Measurements from ENCODE around the gene D2HGDH. TPM values are rescaled to one million over a fixed set of nuclear protein-coding genes. Genes with fewer than 3 reads are reported as not detected.

D2HGDH gene
- total RNA-seq, 1 experiment from 2014 or later: 46.3 TPM

DNA sequence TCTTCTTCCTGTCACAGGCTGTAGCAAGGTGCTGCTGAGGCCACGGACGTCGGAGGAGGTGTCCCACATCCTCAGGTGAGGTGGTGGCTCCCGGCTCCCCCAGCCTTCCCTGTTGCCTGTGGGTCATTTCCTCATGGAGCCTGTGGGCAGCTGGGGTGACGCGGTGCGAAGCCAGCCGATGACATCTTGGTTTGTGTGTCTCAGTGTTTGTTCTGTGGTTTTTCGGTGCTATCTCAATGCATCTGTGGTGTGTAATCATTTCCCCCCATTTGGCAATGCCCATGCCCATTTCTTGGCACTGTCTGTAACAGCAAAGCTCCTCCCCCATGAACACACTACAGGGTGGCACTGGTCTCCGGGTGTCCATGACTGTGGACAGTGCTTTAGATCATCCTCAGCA, 6.6 kb downstream of the D2HGDH start:
- no peak for ATAC-seq
- H3K4me2 ChIP-seq (ENCODE audit: low read length): no peak overlapping the region
- no peak overlapping the region for H3K27ac ChIP-seq (ENCODE audit: low read depth, low read length)
- no peak overlapping the region for H3K4me3 ChIP-seq (replicated peaks in 1 of 2; ENCODE audit: low read depth in 1 of 2, low read length in 2 of 2)
- H3K27me3 ChIP-seq (ENCODE audit: insufficient read depth, low read length): no peaks in the 10 kb centered on the region
- no peak overlapping the region for H3K9ac ChIP-seq (ENCODE audit: low read length)
- ChIA-PET RAD21 (ENCODE audit: low non-redundant PET in 1 of 2, low total read pairs in 2 of 2, uncharacterized antibody in 2 of 2, unreplicated experiment in 2 of 2) (no interaction called here), CTCF (no interaction called here), POLR2A (interaction anchor here (0.7 kb wide), 1 partner anchor 25 kb away, joined by 3 read pairs; no protein-coding TSS in a partner anchor)
- H3K36me3 ChIP-seq (ENCODE audit: control insufficient read depth in 1 of 2, insufficient read depth in 2 of 2, low read length in 2 of 2): peaks cover 8 to 11% of the 10 kb centered on the region in 2 experiments; a peak in 3 of 4 replicates
- BruUV-seq (replicated peaks): no TSS peak
- peaks cover 3 to 6% of the 10 kb centered on the region in 2 experiments; a peak in 2 of 4 replicates for H3K4me1 ChIP-seq (ENCODE audit: control insufficient read depth in 1 of 2, insufficient read depth in 2 of 2, low read length in 2 of 2)
- DNase-seq (ENCODE audit: low read depth, low spot score): no peak
- no peaks in the 10 kb centered on the region for H4K20me1 ChIP-seq (ENCODE audit: insufficient read depth)
- H3K9me2 ChIP-seq (ENCODE audit: insufficient read depth): no peaks in the 10 kb centered on the region
- TF ChIP-seq POLR2AphosphoS5 (IDR thresholded peaks at IDR 0.05; ENCODE audit: low read depth, low read length) (no peak), FOSL1 (IDR thresholded peaks at IDR 0.05; ENCODE audit: low read depth) (no peak), EZH2 (IDR thresholded peaks at IDR 0.05) (no peak), ELF1 (IDR thresholded peaks at IDR 0.05; ENCODE audit: borderline replicate concordance, low read depth) (no peak), YY1 (IDR thresholded peaks at IDR 0.05; ENCODE audit: extremely low read depth, insufficient replicate concordance, low read depth, low read length) (no peak), ZNF274 (IDR thresholded peaks at IDR 0.05; ENCODE audit: low read depth, low read length) (no peak), SIN3A (IDR thresholded peaks at IDR 0.05; ENCODE audit: low read depth) (no peak), ZFX (IDR thresholded peaks at IDR 0.05) (no peak), POLR2A (IDR thresholded peaks at IDR 0.05; ENCODE audit: borderline replicate concordance, extremely low read depth, insufficient read depth, insufficient read length) (no peak)
- TF ChIP-seq, protein P1, sequence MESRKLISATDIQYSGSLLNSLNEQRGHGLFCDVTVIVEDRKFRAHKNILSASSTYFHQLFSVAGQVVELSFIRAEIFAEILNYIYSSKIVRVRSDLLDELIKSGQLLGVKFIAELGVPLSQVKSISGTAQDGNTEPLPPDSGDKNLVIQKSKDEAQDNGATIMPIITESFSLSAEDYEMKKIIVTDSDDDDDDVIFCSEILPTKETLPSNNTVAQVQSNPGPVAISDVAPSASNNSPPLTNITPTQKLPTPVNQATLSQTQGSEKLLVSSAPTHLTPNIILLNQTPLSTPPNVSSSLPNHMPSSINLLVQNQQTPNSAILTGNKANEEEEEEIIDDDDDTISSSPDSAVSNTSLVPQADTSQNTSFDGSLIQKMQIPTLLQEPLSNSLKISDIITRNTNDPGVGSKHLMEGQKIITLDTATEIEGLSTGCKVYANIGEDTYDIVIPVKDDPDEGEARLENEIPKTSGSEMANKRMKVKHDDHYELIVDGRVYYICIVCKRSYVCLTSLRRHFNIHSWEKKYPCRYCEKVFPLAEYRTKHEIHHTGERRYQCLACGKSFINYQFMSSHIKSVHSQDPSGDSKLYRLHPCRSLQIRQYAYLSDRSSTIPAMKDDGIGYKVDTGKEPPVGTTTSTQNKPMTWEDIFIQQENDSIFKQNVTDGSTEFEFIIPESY (IDR thresholded peaks at IDR 0.05; ENCODE audit: extremely low read depth, insufficient replicate concordance, low read length): no peak
- no peak overlapping the region for H2AFZ ChIP-seq (ENCODE audit: low read depth, low read length, poor library complexity, severe bottlenecking)
- H3K9me3 ChIP-seq (ENCODE audit: control insufficient read depth in 1 of 2, insufficient read depth in 1 of 2, low read depth in 1 of 2, low read length in 2 of 2): no peaks in the 10 kb centered on the region
- no peaks in the 10 kb centered on the region for H3K79me2 ChIP-seq (ENCODE audit: insufficient read depth, low read length)
- intact Hi-C loops (cut with micrococcal nuclease): no loop called here
